Ascending aorta (tissue), 2 donors: ENCODE data around the gene DNM1. TPM values are rescaled to one million over a fixed set of nuclear protein-coding genes. Genes with fewer than 3 reads are reported as not detected.

Experiments
- DNase-seq, 2 donors: peaks; one replicate each; pipeline ENCODE4 v3.0.0-alpha.2; 2019; ENCODE audit warnings: low spot score in 2 of 2
- H3K27ac ChIP-seq, 2 donors: fragments of 200-600 bp; sonication (generic); one replicate each; pipeline ENCODE4 v1.5.1; 2016 to 2017; ENCODE audit warnings: mild to moderate bottlenecking in 1 of 2
- H3K27me3 ChIP-seq: fragments of 200-600 bp; sonication (generic); one replicate; pipeline ENCODE4 v1.5.1; 2017
- H3K36me3 ChIP-seq, 2 donors: fragments of 200-600 bp; sonication (generic); one replicate each; pipeline ENCODE4 v1.5.1; 2016
- H3K4me1 ChIP-seq, 2 donors: fragments of 200-600 bp; sonication (generic); one replicate each; pipeline ENCODE4 v1.5.1; 2016 to 2017; ENCODE audit warnings: mild to moderate bottlenecking in 1 of 2
- H3K4me3 ChIP-seq, 2 donors: fragments of 200-600 bp; sonication (generic); one replicate each; pipeline ENCODE4 v1.5.1; 2016 to 2017; ENCODE audit warnings: mild to moderate bottlenecking in 1 of 2
- H3K9me3 ChIP-seq, 2 donors: fragments of 200-600 bp; sonication (generic); one replicate each; pipeline ENCODE4 v1.5.1; 2016
- CTCF ChIP-seq, 3 experiments: fragments of 200-600 bp in 2 of 3; fragments of 450-650 bp in 1 of 3; sonication (generic) in 2 of 3; IDR thresholded peaks; one replicate each; pipeline ENCODE4 v1.5.1; 2016 to 2019; ENCODE audit warnings: antibody characterized with exemption in 3 of 3, mild to moderate bottlenecking in 1 of 3, moderate library complexity in 1 of 3
- intact Hi-C: fragments of 100-400 bp; cut with DNase I; formaldehyde crosslinking; loops from one replicate; pipeline ENCODE4 v1.15.1; 2023
- total RNA-seq: library from RNA; depleted of rRNA; stranded (reverse); fragments of >200 nt; gene quantifications from one replicate; pipeline ENCODE4 v1.1.0, GENCODE V29; 2016

Gene DNM1
- total RNA-seq, 1 donor from 2014 or later, result 31.9 TPM

GRCh38 chr9:128285033-128285784 is 82.0 kb downstream of the DNM1 start:
- H3K36me3 ChIP-seq, result peaks cover 12 to 28% of the 10 kb centered on the region in 2 donors
- H3K4me3 ChIP-seq, result no peak overlapping the region
- TF ChIP-seq CTCF (IDR thresholded peaks at IDR 0.05), result no peak
- no peak overlapping the region for H3K27ac ChIP-seq
- no peaks in the 10 kb centered on the region for H3K9me3 ChIP-seq
- no peaks in the 10 kb centered on the region for H3K27me3 ChIP-seq
- H3K4me1 ChIP-seq, result no peaks in the 10 kb centered on the region
- intact Hi-C loops, result no loop called here
- no peak for DNase-seq

- Histone ChIP-seq H3K27me3 (no peaks in the 10 kb centered on the region), H3K4me1 (no peaks in the 10 kb centered on the region), H3K9me3 (no peaks in the 10 kb centered on the region), H3K4me3 (no peak overlapping the region), H3K36me3 (peaks cover 12 to 28% of the 10 kb centered on the region in 2 donors), H3K27ac (no peak overlapping the region)
- no peak for TF ChIP-seq CTCF (IDR thresholded peaks at IDR 0.05)
- intact Hi-C loops, result no loop called here
- DNase-seq, result no peak
Observed at GRCh38 chr9:128286440-128286839, 83.3 kb downstream of the DNM1 start.

- no peak for DNase-seq
- Histone ChIP-seq H3K36me3 (peaks cover 12 to 28% of the 10 kb centered on the region in 2 donors), H3K27me3 (no peaks in the 10 kb centered on the region), H3K9me3 (no peaks in the 10 kb centered on the region), H3K4me3 (no peak overlapping the region), H3K4me1 (no peaks in the 10 kb centered on the region), H3K27ac (no peak overlapping the region)
- no peak for TF ChIP-seq CTCF (IDR thresholded peaks at IDR 0.05)
- intact Hi-C loops, result no loop called here
Observed at GRCh38 chr9:128288273-128289004, 85.3 kb downstream of the DNM1 start.

- H3K9me3 ChIP-seq, result no peaks in the 10 kb centered on the region
- no peaks in the 10 kb centered on the region for H3K27me3 ChIP-seq
- no peak overlapping the region for H3K4me3 ChIP-seq
- H3K36me3 ChIP-seq, result peaks cover 7 to 11% of the 10 kb centered on the region in 2 donors
- TF ChIP-seq CTCF (IDR thresholded peaks at IDR 0.05), result no peak
- H3K27ac ChIP-seq, result no peak overlapping the region
- intact Hi-C loops, result no loop called here
- H3K4me1 ChIP-seq, result no peaks in the 10 kb centered on the region
- DNase-seq, result no peak
Observed at GRCh38 chr9:128292009-128292408, 88.8 kb downstream of the DNM1 start.

GRCh38 chr9:128293091-128293490 is 89.9 kb downstream of the DNM1 start:
- Histone ChIP-seq H3K4me1 (no peaks in the 10 kb centered on the region), H3K36me3 (peaks cover 7% of the 10 kb centered on the region in 2 donors), H3K9me3 (no peaks in the 10 kb centered on the region), H3K27ac (no peak overlapping the region), H3K4me3 (no peak overlapping the region), H3K27me3 (no peaks in the 10 kb centered on the region)
- TF ChIP-seq CTCF (IDR thresholded peaks at IDR 0.05), result no peak
- no peak for DNase-seq
- intact Hi-C loops, result no loop called here
